ENCODE data around the gene NTSR1. TPM values are rescaled to one million over a fixed set of nuclear protein-coding genes. Genes with fewer than 3 reads are reported as not detected.

Gene NTSR1
- total and polyA plus RNA-seq, 11 donors: 0.01 to 0.32 (median 0.07) TPM; not detected in 7

GRCh38 chr20:62807444-62808210 lies 99.0 kb downstream of the NTSR1 start:
- no peak overlapping the region for H3K4me3 ChIP-seq
- DNase-seq (no peak), ATAC-seq (no peak)
- H3K9me3 ChIP-seq: no peaks in the 10 kb centered on the region
- peaks cover 0 to 49% (median 33%) of the 10 kb centered on the region in 12 donors for H3K4me1 ChIP-seq
- intact Hi-C loops (cut with DNase I): loop anchor here (1.0 to 10.0 kb wide), 8 partner anchors 130 to 503 kb away; partner anchors contain the start of gene ADRM1 (in 1 of the 10)
- TF ChIP-seq, protein P1, sequence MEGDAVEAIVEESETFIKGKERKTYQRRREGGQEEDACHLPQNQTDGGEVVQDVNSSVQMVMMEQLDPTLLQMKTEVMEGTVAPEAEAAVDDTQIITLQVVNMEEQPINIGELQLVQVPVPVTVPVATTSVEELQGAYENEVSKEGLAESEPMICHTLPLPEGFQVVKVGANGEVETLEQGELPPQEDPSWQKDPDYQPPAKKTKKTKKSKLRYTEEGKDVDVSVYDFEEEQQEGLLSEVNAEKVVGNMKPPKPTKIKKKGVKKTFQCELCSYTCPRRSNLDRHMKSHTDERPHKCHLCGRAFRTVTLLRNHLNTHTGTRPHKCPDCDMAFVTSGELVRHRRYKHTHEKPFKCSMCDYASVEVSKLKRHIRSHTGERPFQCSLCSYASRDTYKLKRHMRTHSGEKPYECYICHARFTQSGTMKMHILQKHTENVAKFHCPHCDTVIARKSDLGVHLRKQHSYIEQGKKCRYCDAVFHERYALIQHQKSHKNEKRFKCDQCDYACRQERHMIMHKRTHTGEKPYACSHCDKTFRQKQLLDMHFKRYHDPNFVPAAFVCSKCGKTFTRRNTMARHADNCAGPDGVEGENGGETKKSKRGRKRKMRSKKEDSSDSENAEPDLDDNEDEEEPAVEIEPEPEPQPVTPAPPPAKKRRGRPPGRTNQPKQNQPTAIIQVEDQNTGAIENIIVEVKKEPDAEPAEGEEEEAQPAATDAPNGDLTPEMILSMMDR (IDR thresholded peaks at IDR 0.05): no peak
- no peak for TF ChIP-seq POLR2A (IDR thresholded peaks at IDR 0.05)
- no peak overlapping the region for H3K27ac ChIP-seq
- 84 to 90% (median 86%) methylated on average over 23 of the region's 23 CpGs for WGBS, 4 donors
- H3K27me3 ChIP-seq: no peaks in the 10 kb centered on the region
- H3K36me3 ChIP-seq: peaks cover 4 to 64% (median 52%) of the 10 kb centered on the region in 9 donors

GRCh38 chr20:62808211-62808865 lies 99.7 kb downstream of the NTSR1 start:
- Histone ChIP-seq H3K9me3 (no peaks in the 10 kb centered on the region), H3K4me3 (no peak overlapping the region), H3K27ac (no peak overlapping the region), H3K27me3 (no peaks in the 10 kb centered on the region), H3K4me1 (peaks cover 0 to 44% (median 33%) of the 10 kb centered on the region in 12 donors), H3K36me3 (peaks cover 4 to 68% (median 55%) of the 10 kb centered on the region in 9 donors)
- TF ChIP-seq, protein P1 (IDR thresholded peaks at IDR 0.05): peak; percentile 91 to 96 (median 94)
- TF ChIP-seq POLR2A (IDR thresholded peaks at IDR 0.05): no peak
- ATAC-seq (peak; percentile 27 to 67 (median 46)), DNase-seq (peak; percentile 62 to 88 (median 67))
- WGBS, 4 donors: 40 to 46% (median 45%) methylated on average over 21 of the region's 21 CpGs
- intact Hi-C loops (cut with DNase I): loop anchor here in 8 of 10 donors (1.0 to 10.0 kb wide), 8 partner anchors 131 to 504 kb away; partner anchors contain the start of gene ADRM1 (in 1 of the 8)

DNA sequence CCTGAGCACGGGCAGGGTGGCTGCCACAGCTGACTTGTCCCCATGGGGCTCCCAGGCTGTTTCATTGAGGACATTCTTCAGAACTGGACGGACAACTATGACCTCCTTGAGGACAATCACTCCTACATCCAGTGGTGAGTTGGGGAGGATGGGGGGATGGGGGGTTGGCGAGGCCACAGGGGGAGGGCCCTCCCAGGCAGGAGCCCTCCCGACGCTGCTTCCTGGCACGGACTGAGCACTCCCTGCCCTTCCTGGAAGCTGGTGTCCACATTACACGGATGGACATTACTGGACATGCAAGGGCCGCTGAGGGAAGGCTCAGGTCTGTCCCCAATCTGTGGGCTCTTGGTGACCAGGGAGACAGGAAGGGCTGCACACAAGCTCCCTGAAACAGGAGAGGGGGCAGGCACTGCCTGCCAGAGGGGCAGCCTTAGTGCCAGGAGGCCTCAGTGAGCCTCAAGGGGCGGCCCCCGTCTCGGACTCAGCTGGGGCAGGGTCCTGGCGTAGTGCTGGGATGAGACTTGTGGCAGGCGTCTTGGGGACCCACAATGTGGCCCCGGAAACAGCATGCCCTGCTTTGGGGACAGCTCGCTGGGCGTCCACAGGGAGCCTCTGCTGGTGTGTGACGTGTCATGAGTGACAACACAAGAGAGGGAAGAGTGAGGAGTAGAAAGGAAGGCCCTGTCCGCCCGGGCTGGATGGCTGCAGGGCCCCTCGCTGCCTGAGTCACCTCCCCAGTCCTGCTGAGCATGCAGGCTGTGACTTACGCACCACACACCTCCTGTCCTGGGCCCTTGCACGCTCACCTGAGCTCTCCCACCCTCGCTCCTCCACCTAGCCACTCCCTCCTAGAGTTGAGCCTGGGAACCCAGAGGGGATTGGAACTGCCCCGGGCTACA lies 101.1 kb downstream of the NTSR1 start:
- no peak for TF ChIP-seq POLR2A (IDR thresholded peaks at IDR 0.05)
- TF ChIP-seq, protein P1 (IDR thresholded peaks at IDR 0.05): no peak
- Histone ChIP-seq H3K27me3 (peaks cover 0 to 5% (median under 1%) of the 10 kb centered on the region in 9 donors), H3K4me3 (no peak overlapping the region), H3K27ac (no peak overlapping the region), H3K4me1 (peaks cover 0 to 35% (median 26%) of the 10 kb centered on the region in 12 donors), H3K36me3 (peaks cover 4 to 75% (median 58%) of the 10 kb centered on the region in 9 donors), H3K9me3 (no peaks in the 10 kb centered on the region)
- DNase-seq (no peak), ATAC-seq (no peak)
- WGBS, 4 donors: 91 to 97% (median 92%) methylated on average over 21 to 24 of the region's 24 CpGs
- intact Hi-C loops (cut with DNase I): loop anchor here in 7 of 10 donors (2.0 to 10.0 kb wide), 7 partner anchors 132 to 505 kb away; partner anchors contain the start of gene ADRM1 (in 1 of the 7)

All from heart left ventricle (tissue), 16 donors.